HUES48 (cell line): Measurements from ENCODE around the gene DDAH1.
"Not testable (repeated sequence)": the region's sequence is repeated elsewhere in the genome, so short reads cannot be mapped to it uniquely, and the experiment has no call there.

Experiments used
- H3K27ac ChIP-seq: one replicate; pipeline ENCODE4 v1.7.0; 2013; ENCODE audit warnings: low read depth, low read length, inconsistent platforms
- H3K27me3 ChIP-seq: 2 replicates; pipeline ENCODE4 v1.6.1; 2013; ENCODE audit warnings: mild to moderate bottlenecking, low read length; ENCODE audit not compliant: control insufficient read depth, insufficient read depth
- H3K36me3 ChIP-seq: 2 replicates; pipeline ENCODE4 v1.6.1; 2013; ENCODE audit warnings: low read length; ENCODE audit not compliant: control insufficient read depth, insufficient read depth
- H3K4me1 ChIP-seq: 2 replicates; pipeline ENCODE4 v1.6.1; 2013; ENCODE audit warnings: mild to moderate bottlenecking, low read length; ENCODE audit not compliant: control insufficient read depth, insufficient read depth
- H3K4me3 ChIP-seq: 2 replicates; pipeline ENCODE4 v1.5.1; 2013; ENCODE audit warnings: mild to moderate bottlenecking, low read depth, low read length
- H3K9ac ChIP-seq: 2 replicates; pipeline ENCODE4 v1.6.1; 2013; ENCODE audit warnings: mild to moderate bottlenecking, low read depth, low read length, moderate library complexity
- H3K9me3 ChIP-seq: 2 replicates; pipeline ENCODE4 v1.6.1; 2013; ENCODE audit warnings: low read length; ENCODE audit not compliant: control insufficient read depth, insufficient read depth

The DDAH1 gene

DNA sequence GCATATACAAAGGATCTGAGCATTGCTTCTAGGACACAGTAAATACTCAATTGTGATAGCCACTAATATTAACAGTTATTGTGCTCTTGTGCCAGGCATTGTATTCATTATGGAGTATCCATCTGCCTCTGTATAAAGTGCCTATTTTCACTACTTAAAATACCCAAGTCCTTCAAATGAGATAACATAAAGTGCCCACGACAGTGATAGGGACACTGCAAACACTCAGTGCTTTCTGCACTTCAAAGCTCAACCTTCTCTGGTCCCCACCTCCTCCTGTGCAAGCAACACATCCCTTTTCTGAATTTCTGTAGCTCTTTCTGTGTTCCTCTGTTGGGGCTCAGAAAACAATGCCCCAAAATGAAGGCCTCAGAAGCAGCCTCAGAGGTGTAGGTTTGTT is 6.6 kb upstream of the DDAH1 start:
- Histone ChIP-seq H3K9me3 (no peaks in the 10 kb centered on the region), H3K9ac (no peak overlapping the region), H3K36me3 (no peaks in the 10 kb centered on the region), H3K27ac (no peak overlapping the region), H3K4me3 (no peak overlapping the region), H3K4me1 (peaks cover 10% of the 10 kb centered on the region; the same call in 1 of the 2 replicates), H3K27me3 (no peaks in the 10 kb centered on the region)

DNA sequence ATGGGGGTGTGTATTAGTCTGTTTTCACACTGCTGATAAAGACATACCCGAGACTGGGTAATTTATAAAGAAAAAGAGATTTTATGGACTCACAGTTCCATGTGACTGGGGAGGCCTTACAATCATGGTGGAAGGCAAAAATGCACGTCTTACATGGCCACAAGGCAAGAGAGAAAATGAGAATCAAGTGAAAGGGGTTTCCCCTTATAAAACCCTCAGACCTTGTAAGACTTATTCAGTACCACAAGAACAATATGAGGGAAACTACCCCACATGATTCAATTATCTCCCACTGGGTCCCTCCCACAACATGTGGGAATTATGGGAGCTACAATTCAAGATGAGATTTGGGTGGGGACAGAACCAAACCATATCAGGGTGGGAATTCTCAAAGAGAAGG is 5.2 kb upstream of the DDAH1 start:
- Histone ChIP-seq H3K27me3 (peaks cover 12% of the 10 kb centered on the region), H3K4me1 (peaks cover 15% of the 10 kb centered on the region)
- not testable (repeated sequence) for H3K9me3 ChIP-seq, H3K9ac ChIP-seq, H3K4me3 ChIP-seq, H3K36me3 ChIP-seq, H3K27ac ChIP-seq

GRCh38 chr1:85467929-85468540 is 3.1 kb upstream of the DDAH1 start:
- H3K9ac ChIP-seq, result no peak overlapping the region
- no peaks in the 10 kb centered on the region for H3K36me3 ChIP-seq
- H3K27me3 ChIP-seq, result peaks cover 30% of the 10 kb centered on the region
- peaks cover 15% of the 10 kb centered on the region for H3K4me1 ChIP-seq
- no peaks in the 10 kb centered on the region for H3K9me3 ChIP-seq
- no peak overlapping the region for H3K4me3 ChIP-seq
- H3K27ac ChIP-seq, result no peak overlapping the region

GRCh38 chr1:85467036-85467435 is 2.1 kb upstream of the DDAH1 start:
- H3K4me1 ChIP-seq, result peaks cover 21% of the 10 kb centered on the region
- H3K9ac ChIP-seq, result no peak overlapping the region
- no peaks in the 10 kb centered on the region for H3K36me3 ChIP-seq
- H3K27me3 ChIP-seq, result peaks cover 33% of the 10 kb centered on the region
- H3K9me3 ChIP-seq, result no peaks in the 10 kb centered on the region
- no peak overlapping the region for H3K4me3 ChIP-seq
- no peak overlapping the region for H3K27ac ChIP-seq

DNA sequence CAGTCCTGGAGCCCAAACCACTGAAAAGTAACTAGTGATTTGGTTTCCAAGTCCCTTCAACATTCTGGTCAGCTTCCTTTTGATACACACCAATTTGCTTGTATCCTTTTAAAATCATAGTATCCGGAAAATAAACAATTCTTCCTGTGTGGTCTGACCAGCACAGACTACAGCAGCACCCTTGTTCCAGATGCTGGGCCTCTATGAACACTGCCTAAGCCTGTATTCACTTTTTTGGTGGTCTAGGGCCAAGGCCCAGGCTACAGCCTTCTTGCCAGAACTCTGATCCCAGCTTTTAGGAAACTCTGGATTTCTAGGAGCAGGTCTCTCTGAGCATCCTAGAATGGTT is 801 bp upstream of the DDAH1 start:
- Histone ChIP-seq H3K9me3 (no peaks in the 10 kb centered on the region), H3K36me3 (no peaks in the 10 kb centered on the region), H3K9ac (no peak overlapping the region), H3K27ac (no peak overlapping the region), H3K4me3 (peak overlapping the region; percentile 79), H3K4me1 (peaks cover 21% of the 10 kb centered on the region), H3K27me3 (peaks cover 33% of the 10 kb centered on the region)

- H3K27ac ChIP-seq, result peak overlapping the region; percentile 6
- peaks cover 33% of the 10 kb centered on the region for H3K27me3 ChIP-seq
- H3K4me3 ChIP-seq, result peak overlapping the region; percentile 79
- H3K36me3 ChIP-seq, result no peaks in the 10 kb centered on the region
- H3K4me1 ChIP-seq, result peaks cover 26% of the 10 kb centered on the region
- H3K9me3 ChIP-seq, result no peaks in the 10 kb centered on the region
- H3K9ac ChIP-seq, result peak overlapping the region; percentile 55
Observed at GRCh38 chr1:85464497-85465098, 361 bp downstream of the DDAH1 start.

- H3K4me1 ChIP-seq, result peaks cover 26% of the 10 kb centered on the region
- peaks cover 33% of the 10 kb centered on the region for H3K27me3 ChIP-seq
- no peaks in the 10 kb centered on the region for H3K36me3 ChIP-seq
- no peak overlapping the region for H3K27ac ChIP-seq
- H3K4me3 ChIP-seq, result peak overlapping the region; percentile 79
- H3K9me3 ChIP-seq, result no peaks in the 10 kb centered on the region
- H3K9ac ChIP-seq, result peak overlapping the region; percentile 55; the same call in 1 of the 2 replicates
Observed at GRCh38 chr1:85463731-85464496, 1.0 kb downstream of the DDAH1 start.

DNA sequence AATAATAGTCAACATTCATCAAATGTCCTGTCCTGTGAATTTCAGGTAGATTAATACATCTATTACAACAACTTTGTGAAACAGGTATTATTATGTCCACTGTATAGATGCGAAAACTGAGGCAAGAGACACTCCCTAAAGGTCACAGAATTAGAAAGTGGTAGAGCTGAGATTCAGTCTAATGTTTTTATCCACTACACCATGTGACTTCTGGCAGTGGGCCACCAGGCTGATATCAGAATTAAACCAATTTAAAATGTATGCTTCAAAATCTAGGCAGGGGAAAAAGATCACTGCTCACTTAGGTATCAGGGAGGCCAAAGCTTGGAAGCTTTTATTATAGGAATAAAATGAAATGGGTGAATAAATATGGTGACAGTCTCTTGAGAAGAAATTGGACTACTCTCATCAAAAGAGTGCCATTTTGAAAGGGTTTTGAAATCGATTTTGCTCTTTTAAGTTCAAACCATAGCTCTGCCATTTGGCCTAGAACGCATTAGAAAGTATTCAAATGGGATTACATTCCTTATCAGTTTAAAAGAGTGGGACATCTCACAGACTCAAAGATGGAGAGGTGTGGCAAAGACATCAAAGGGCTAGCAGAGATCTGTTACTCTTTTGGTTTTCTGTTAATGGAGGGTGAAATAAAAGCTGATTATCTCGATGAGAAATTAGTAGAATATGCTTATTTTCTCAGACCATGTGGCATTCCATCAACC is 1.9 kb downstream of the DDAH1 start:
- H3K4me1 ChIP-seq, result peaks cover 25% of the 10 kb centered on the region
- H3K9me3 ChIP-seq, result no peaks in the 10 kb centered on the region
- H3K36me3 ChIP-seq, result no peaks in the 10 kb centered on the region
- no peak overlapping the region for H3K9ac ChIP-seq
- H3K27me3 ChIP-seq, result peaks cover 33% of the 10 kb centered on the region
- no peak overlapping the region for H3K27ac ChIP-seq
- H3K4me3 ChIP-seq, result peak overlapping the region; percentile 79

DNA sequence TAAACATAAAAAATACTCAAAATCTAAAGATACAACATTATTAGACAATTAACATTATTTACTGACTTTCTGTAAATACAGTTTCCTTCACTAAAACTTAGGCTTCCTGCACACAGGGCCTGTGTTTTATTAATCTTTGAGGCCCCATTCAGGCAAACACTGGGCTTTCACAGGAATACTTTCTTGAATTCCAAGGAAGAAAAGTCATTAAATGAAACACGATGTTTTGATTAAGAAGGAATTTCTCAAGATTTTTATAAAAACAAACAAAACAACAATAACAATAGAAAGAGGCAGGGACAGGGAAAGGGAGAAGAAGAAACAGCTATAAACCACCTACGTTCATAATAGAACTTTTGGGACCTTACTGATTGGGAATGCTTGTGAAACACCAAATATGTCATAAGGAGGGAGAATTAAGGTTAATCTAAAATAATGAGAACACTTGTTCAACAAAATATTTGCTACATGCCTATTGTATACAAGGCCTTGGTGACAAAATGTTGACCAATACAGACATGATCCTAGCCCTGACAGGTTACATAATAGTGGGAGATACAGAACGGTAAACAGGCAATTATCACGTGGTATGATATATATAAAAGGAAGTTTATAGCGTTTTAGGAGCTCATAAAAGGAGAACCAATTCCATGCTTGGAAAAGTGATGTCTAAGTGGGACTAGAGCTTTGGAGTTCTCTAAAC is 3.6 kb downstream of the DDAH1 start:
- Histone ChIP-seq H3K4me1 (peaks cover 21% of the 10 kb centered on the region), H3K36me3 (no peaks in the 10 kb centered on the region), H3K9me3 (no peaks in the 10 kb centered on the region), H3K27me3 (peaks cover 31% of the 10 kb centered on the region), H3K9ac (no peak overlapping the region), H3K27ac (no peak overlapping the region), H3K4me3 (no peak overlapping the region)

- Histone ChIP-seq H3K36me3 (no peaks in the 10 kb centered on the region), H3K9me3 (no peaks in the 10 kb centered on the region), H3K4me1 (peaks cover 19% of the 10 kb centered on the region), H3K27me3 (peaks cover 24% of the 10 kb centered on the region), H3K9ac (no peak overlapping the region), H3K27ac (no peak overlapping the region), H3K4me3 (no peak overlapping the region)
Observed at GRCh38 chr1:85460555-85461088, 4.3 kb downstream of the DDAH1 start.
